Neural cell (in vitro differentiated cells): ENCODE results near the gene LBH. TPM values are rescaled to one million over a fixed set of nuclear protein-coding genes. Genes with fewer than 3 reads are reported as not detected.

ENCODE experiments used
- H2AFZ ChIP-seq: fragments of 200-600, 300-800 bp; sonication (generic), shearing (Covaris generic); 2 replicates; pipeline ENCODE4 v1.6.0; 2014; ENCODE audit warnings: low read depth, mild to moderate bottlenecking, antibody characterized with exemption, low read length, moderate library complexity
- H3F3A ChIP-seq: fragments of 200-600 bp; shearing (Covaris generic); 2 replicates; pipeline ENCODE4 v1.6.1; 2016; ENCODE audit warnings: mild to moderate bottlenecking, moderate library complexity, mixed read lengths, antibody characterized with exemption, low read length; ENCODE audit not compliant: insufficient read depth, poor library complexity, severe bottlenecking
- H3K27ac ChIP-seq: fragments of 200-600, 300-800 bp; sonication (generic), shearing (Covaris generic); 2 replicates; pipeline ENCODE4 v1.5.1; 2014; ENCODE audit warnings: mild to moderate bottlenecking, low read length, moderate library complexity
- H3K27me3 ChIP-seq: fragments of 300-800, 200-600 bp; sonication (generic), shearing (Covaris generic); 2 replicates; pipeline ENCODE4 v1.6.0; 2014; ENCODE audit warnings: mild to moderate bottlenecking, low read depth, low read length, moderate library complexity; ENCODE audit not compliant: insufficient read depth
- H3K36me3 ChIP-seq: fragments of 300-800, 200-600 bp; sonication (generic), shearing (Covaris generic); 2 replicates; pipeline ENCODE4 v1.5.1; 2014; ENCODE audit warnings: mild to moderate bottlenecking, antibody characterized with exemption, low read length, moderate library complexity; ENCODE audit not compliant: insufficient read depth
- H3K4me2 ChIP-seq: fragments of 300-800, 200-600 bp; sonication (generic), shearing (Covaris generic); 2 replicates; pipeline ENCODE4 v1.6.0; 2014; ENCODE audit warnings: mild to moderate bottlenecking, low read length
- H3K4me3 ChIP-seq: fragments of 300-800, 200-600 bp; sonication (generic), shearing (Covaris generic); 2 replicates; pipeline ENCODE4 v1.5.1; 2014; ENCODE audit warnings: mild to moderate bottlenecking, low read length, moderate library complexity
- H3K79me2 ChIP-seq: fragments of 200-600 bp; shearing (Covaris generic); replicated peaks from 2 replicates; pipeline ENCODE4 v1.6.0; 2014; ENCODE audit warnings: mild to moderate bottlenecking, low read length, moderate library complexity; ENCODE audit not compliant: insufficient read depth
- H3K9ac ChIP-seq: fragments of 300-800, 200-600 bp; sonication (generic), shearing (Covaris generic); 2 replicates; pipeline ENCODE4 v1.6.1; 2016; ENCODE audit warnings: mild to moderate bottlenecking, low read length, mixed read lengths
- H3K9me2 ChIP-seq: fragments of 200-600 bp; shearing (Covaris generic); 2 replicates; pipeline ENCODE4 v1.6.1; 2016; ENCODE audit warnings: mild to moderate bottlenecking, low read length, mixed read lengths; ENCODE audit not compliant: insufficient read depth
- H3K9me3 ChIP-seq: fragments of 200-600, 300-800 bp; sonication (generic), shearing (Covaris generic); 2 replicates; pipeline ENCODE4 v1.6.1; 2016; ENCODE audit warnings: mild to moderate bottlenecking, mixed run types, low read length, moderate library complexity, mixed read lengths
- H4K20me1 ChIP-seq: fragments of 200-600 bp; shearing (Covaris generic); 2 replicates; pipeline ENCODE4 v1.6.1; 2016; ENCODE audit warnings: mild to moderate bottlenecking, mixed run types; ENCODE audit not compliant: insufficient read depth
- EP300 ChIP-seq: fragments of 450-650 bp; conservative IDR thresholded peaks from 2 replicates; pipeline ENCODE4 v1.6.1; 2014; ENCODE audit warnings: antibody characterized with exemption, mild to moderate bottlenecking, moderate library complexity; ENCODE audit not compliant: poor library complexity, severe bottlenecking
- EZH2 ChIP-seq: fragments of 200-600, 300-800 bp; shearing (Covaris generic), sonication (generic); IDR thresholded peaks from 2 replicates; pipeline ENCODE4 v1.6.1; 2014; ENCODE audit warnings: antibody characterized with exemption, low read length, borderline replicate concordance, mild to moderate bottlenecking; ENCODE audit not compliant: insufficient read depth, poor library complexity, severe bottlenecking
- MXI1 ChIP-seq: fragments of 450-650 bp; conservative IDR thresholded peaks from 2 replicates; pipeline ENCODE4 v1.6.1; 2014; ENCODE audit warnings: antibody characterized with exemption, mild to moderate bottlenecking; ENCODE audit not compliant: poor library complexity, severe bottlenecking
- POLR2AphosphoS5 ChIP-seq: IDR thresholded peaks from 2 replicates; pipeline ENCODE4 v1.6.1; 2012
- RAD21 ChIP-seq: fragments of 450-650 bp; conservative IDR thresholded peaks from 2 replicates; pipeline ENCODE4 v1.6.1; 2014; ENCODE audit warnings: antibody characterized with exemption, mild to moderate bottlenecking, moderate library complexity
- SMC3 ChIP-seq: fragments of 450-650 bp; conservative IDR thresholded peaks from 2 replicates; pipeline ENCODE4 v1.6.1; 2014; ENCODE audit warnings: antibody characterized with exemption, mild to moderate bottlenecking, moderate library complexity; ENCODE audit not compliant: poor library complexity
- TAF1 ChIP-seq: IDR thresholded peaks from 2 replicates; pipeline ENCODE4 v1.6.1; 2012; ENCODE audit warnings: low read depth
- polyA plus RNA-seq: library from polyadenylated mRNA; depleted of rRNA; stranded (reverse); fragments of >200 nt; gene quantifications from 2 replicates; pipeline ENCODE4 v1.2.3, GENCODE V29; 2014
- TF ChIP-seq, protein P1 (sequence below): IDR thresholded peaks from 2 replicates; pipeline ENCODE4 v1.6.1; 2012; ENCODE audit warnings: borderline replicate concordance
- TF ChIP-seq, protein P2 (sequence below): fragments of 450-650 bp; IDR thresholded peaks from 2 replicates; pipeline ENCODE4 v1.5.1; 2014; ENCODE audit warnings: antibody characterized with exemption, mild to moderate bottlenecking, moderate library complexity; ENCODE audit not compliant: poor library complexity, severe bottlenecking

The LBH gene
- polyA plus RNA-seq, 1 donor from 2014 or later = 345 TPM

DNA sequence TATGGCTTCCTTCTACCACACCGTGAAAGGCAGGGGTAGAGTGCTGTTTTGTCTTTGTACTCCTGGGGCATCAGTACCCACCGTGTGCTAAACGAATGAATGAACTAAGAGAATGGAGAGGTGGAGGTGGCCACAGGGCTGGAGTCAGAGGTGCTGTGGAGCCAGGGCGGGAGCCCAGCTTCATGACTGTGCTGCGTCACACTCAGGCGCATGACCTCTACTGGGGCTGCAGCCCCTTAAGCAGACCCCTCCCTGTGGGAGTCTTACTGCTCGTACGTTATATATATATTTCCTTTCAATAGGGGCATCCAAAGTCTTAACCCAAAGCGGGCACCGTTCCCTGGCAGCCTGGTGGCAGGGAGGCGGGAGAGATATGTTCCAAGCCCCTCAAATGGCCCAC, 18.0 kb upstream of the LBH start:
- Histone ChIP-seq H4K20me1 (no peaks in the 10 kb centered on the region), H3K9me2 (no peaks in the 10 kb centered on the region), H3K9ac (no peak overlapping the region), H3K9me3 (no peaks in the 10 kb centered on the region), H3K4me2 (no peak overlapping the region), H3K36me3 (no peaks in the 10 kb centered on the region), H3F3A (no peaks in the 10 kb centered on the region), H3K27me3 (no peaks in the 10 kb centered on the region), H3K79me2 (no peaks in the 10 kb centered on the region), H3K27ac (no peak overlapping the region), H2AFZ (no peak overlapping the region), H3K4me3 (no peak overlapping the region)
- TF ChIP-seq RAD21 = no peak
- TF ChIP-seq, protein P1, sequence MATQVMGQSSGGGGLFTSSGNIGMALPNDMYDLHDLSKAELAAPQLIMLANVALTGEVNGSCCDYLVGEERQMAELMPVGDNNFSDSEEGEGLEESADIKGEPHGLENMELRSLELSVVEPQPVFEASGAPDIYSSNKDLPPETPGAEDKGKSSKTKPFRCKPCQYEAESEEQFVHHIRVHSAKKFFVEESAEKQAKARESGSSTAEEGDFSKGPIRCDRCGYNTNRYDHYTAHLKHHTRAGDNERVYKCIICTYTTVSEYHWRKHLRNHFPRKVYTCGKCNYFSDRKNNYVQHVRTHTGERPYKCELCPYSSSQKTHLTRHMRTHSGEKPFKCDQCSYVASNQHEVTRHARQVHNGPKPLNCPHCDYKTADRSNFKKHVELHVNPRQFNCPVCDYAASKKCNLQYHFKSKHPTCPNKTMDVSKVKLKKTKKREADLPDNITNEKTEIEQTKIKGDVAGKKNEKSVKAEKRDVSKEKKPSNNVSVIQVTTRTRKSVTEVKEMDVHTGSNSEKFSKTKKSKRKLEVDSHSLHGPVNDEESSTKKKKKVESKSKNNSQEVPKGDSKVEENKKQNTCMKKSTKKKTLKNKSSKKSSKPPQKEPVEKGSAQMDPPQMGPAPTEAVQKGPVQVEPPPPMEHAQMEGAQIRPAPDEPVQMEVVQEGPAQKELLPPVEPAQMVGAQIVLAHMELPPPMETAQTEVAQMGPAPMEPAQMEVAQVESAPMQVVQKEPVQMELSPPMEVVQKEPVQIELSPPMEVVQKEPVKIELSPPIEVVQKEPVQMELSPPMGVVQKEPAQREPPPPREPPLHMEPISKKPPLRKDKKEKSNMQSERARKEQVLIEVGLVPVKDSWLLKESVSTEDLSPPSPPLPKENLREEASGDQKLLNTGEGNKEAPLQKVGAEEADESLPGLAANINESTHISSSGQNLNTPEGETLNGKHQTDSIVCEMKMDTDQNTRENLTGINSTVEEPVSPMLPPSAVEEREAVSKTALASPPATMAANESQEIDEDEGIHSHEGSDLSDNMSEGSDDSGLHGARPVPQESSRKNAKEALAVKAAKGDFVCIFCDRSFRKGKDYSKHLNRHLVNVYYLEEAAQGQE = no peak

DNA sequence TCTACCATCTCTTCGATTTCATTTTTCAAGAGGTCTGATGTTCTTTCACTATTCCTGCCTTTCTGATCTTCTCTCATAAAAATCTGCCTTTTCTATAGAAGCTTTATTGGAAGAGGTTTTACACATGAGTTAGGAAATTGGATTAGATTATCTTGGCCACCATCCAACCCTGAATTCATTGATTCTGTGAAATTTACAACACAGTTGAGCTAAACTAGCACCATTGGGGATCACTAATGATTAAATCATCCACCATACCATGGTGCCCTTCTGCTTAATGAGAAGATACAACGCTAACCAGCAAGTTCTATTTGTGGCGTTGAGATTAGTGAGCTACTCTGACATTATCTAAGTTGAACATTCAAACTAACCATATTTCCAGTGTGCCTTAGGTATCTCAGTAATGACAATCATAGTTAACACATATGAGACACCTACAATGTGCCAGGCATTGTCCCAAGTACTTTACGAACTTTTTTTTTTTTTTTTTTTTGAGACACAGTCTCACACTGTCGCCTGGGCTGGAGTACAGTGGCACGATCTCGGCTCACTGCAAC, 17.3 kb upstream of the LBH start:
- H2AFZ ChIP-seq = no peak overlapping the region
- no peak overlapping the region for H3K4me2 ChIP-seq
- H3K9me2 ChIP-seq = no peaks in the 10 kb centered on the region
- no peak overlapping the region for H3K9ac ChIP-seq
- H3K9me3 ChIP-seq = no peaks in the 10 kb centered on the region
- H4K20me1 ChIP-seq = no peaks in the 10 kb centered on the region
- H3F3A ChIP-seq = no peaks in the 10 kb centered on the region
- H3K27ac ChIP-seq = no peak overlapping the region
- TF ChIP-seq SMC3 = no peak
- TF ChIP-seq POLR2AphosphoS5 = no peak
- no peaks in the 10 kb centered on the region for H3K27me3 ChIP-seq
- H3K4me3 ChIP-seq = no peak overlapping the region
- no peaks in the 10 kb centered on the region for H3K79me2 ChIP-seq
- no peaks in the 10 kb centered on the region for H3K36me3 ChIP-seq

DNA sequence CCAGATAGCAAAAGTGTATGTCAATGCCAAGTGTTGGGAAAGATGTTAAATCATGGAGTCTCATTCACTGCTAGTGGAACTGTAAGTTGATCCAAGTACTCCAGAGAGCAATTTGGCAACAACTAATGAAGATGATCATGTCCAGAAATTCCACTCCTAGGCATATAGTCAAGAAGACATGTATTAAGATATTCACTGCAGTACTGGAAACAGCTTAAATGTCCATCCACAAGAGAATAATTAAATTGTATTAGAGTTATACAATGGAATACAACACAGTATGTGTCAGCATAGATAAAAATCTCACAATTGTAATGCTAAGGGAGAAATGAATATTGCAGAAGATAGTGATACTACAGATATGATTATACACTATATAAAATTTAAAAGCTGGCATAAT, 15.2 kb upstream of the LBH start:
- Histone ChIP-seq H2AFZ (no peak overlapping the region), H3F3A (no peaks in the 10 kb centered on the region), H3K9me3 (no peaks in the 10 kb centered on the region), H3K79me2 (no peaks in the 10 kb centered on the region), H4K20me1 (no peaks in the 10 kb centered on the region), H3K27me3 (no peaks in the 10 kb centered on the region), H3K27ac (no peak overlapping the region), H3K36me3 (no peaks in the 10 kb centered on the region), H3K9ac (no peak overlapping the region), H3K4me3 (no peak overlapping the region), H3K9me2 (no peaks in the 10 kb centered on the region), H3K4me2 (no peak overlapping the region)
- TF ChIP-seq EP300 = no peak
- no peak for TF ChIP-seq POLR2AphosphoS5
- no peak for TF ChIP-seq RAD21
- no peak for TF ChIP-seq EZH2
- TF ChIP-seq MXI1 = no peak
- no peak for TF ChIP-seq SMC3
- no peak for TF ChIP-seq TAF1
- TF ChIP-seq, protein P2, sequence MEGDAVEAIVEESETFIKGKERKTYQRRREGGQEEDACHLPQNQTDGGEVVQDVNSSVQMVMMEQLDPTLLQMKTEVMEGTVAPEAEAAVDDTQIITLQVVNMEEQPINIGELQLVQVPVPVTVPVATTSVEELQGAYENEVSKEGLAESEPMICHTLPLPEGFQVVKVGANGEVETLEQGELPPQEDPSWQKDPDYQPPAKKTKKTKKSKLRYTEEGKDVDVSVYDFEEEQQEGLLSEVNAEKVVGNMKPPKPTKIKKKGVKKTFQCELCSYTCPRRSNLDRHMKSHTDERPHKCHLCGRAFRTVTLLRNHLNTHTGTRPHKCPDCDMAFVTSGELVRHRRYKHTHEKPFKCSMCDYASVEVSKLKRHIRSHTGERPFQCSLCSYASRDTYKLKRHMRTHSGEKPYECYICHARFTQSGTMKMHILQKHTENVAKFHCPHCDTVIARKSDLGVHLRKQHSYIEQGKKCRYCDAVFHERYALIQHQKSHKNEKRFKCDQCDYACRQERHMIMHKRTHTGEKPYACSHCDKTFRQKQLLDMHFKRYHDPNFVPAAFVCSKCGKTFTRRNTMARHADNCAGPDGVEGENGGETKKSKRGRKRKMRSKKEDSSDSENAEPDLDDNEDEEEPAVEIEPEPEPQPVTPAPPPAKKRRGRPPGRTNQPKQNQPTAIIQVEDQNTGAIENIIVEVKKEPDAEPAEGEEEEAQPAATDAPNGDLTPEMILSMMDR = no peak
- TF ChIP-seq, protein P1 = no peak
